HG03139 (cell line): Measurements from ENCODE around the gene PXN.
A peak's percentile ranks its signal among the peaks of the same experiment; 100 is the strongest.

Experiments used
- ATAC-seq: cut with Tn5 transposase; IDR thresholded peaks from one replicate; pipeline ENCODE4 v1.9.1; 2021; ENCODE audit not compliant: unreplicated experiment

The PXN gene

DNA sequence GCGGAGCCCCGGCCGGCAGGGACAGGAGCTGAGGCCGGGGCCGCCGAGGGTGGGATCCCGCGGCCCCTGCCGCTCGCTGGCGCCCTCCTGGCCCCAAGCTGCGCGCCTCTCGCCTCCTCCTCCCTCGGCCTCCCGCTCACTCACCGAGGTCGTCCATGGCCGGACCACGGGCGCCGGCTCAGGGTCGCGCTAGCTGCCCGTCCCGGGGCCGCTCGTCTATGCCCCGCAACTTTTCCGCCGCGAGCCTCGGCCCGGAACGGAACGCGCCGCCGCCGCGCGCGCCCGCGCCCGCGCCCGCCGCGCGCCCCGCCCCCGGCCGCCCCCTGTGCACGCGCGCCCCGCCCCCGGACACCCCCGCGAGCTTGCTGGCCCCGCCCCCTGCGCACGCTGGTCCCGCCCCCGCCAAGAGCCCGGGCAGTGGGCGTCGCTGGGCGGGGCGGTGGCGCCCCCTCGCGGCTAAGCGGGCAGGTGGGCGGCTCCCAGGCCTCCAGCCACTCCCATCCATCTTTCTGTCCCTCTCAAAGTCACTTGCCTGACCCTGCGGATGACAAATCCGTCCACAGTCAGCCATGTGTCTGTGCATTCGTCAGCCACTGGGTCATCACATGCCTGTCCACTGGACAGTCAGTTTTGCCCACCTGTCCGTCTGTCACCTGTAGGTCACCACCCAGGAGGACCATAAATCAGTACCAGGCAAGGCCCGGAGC, at the start of gene PXN:
TSS of gene PXN (minus strand) at position 258 of the 707 bp plus-strand sequence. CDS start at position 157, 101 bp downstream.
- ATAC-seq: peak; percentile 71

DNA sequence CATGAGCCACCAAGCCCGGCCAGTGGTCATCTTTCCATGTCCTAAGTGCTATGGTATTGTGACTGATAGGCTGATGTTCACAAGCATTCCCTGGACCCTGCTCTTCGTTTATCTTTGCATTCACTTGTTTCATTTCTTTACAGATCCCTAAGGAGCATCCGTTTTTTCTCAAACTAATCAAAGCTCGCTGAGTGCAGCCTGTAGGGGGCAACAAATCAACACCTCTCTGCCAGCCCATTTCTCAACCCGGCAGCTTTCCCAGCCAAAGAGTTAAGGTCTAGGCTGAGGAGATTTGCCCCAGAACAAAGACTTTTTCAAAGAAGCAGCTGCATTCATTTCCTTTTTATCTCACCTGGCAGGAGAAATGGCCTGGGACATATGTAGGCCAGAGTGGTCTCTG, 48.7 kb upstream of the PXN start:
- no peak for ATAC-seq

DNA sequence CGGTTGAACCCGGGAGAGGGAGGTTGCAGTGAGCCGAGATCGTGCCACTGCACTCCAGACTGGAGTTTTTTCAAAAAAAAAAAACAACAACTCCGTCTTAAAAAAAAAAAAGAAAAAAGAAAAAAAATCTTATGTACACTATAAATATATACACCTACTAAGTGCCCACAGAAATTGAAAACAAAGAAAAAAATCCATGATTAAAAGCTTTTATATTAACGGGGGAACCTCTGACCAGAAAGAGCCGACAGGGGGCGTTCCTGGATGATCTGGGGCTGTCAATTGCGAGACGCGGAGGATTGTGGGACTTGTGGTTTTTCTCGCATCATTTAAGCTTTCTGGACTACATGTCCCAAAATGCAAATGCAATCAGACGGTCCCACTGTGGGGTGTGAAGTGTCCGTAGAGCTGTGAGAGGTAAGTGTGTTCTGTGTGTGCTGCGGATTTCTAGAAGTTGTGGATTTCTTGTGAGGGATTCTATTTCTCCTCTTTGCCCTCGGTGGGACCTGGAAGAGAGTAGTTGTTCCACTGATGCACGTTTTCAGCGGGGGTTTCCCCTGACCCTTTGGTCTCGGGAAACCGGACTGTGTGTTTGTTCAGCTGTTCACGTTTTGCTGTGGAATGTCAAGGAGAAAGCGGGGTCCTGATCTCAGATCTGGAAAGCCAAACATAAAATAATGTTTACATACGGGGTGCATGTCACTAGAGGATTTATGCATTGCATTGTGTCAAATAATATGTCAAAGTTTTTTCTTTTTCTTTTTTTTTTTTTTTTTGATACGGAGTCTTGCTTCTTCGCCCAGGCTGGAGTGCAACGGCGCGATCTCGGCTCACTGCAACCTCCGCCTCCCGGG, 36.7 kb upstream of the PXN start, which contains the start of gene SIRT4:
TSS of gene SIRT4 (plus strand) at position 360 of the 854 bp plus-strand sequence. CDS start 1,241 bp downstream, outside the sequence.
- ATAC-seq: peak; percentile 94

DNA sequence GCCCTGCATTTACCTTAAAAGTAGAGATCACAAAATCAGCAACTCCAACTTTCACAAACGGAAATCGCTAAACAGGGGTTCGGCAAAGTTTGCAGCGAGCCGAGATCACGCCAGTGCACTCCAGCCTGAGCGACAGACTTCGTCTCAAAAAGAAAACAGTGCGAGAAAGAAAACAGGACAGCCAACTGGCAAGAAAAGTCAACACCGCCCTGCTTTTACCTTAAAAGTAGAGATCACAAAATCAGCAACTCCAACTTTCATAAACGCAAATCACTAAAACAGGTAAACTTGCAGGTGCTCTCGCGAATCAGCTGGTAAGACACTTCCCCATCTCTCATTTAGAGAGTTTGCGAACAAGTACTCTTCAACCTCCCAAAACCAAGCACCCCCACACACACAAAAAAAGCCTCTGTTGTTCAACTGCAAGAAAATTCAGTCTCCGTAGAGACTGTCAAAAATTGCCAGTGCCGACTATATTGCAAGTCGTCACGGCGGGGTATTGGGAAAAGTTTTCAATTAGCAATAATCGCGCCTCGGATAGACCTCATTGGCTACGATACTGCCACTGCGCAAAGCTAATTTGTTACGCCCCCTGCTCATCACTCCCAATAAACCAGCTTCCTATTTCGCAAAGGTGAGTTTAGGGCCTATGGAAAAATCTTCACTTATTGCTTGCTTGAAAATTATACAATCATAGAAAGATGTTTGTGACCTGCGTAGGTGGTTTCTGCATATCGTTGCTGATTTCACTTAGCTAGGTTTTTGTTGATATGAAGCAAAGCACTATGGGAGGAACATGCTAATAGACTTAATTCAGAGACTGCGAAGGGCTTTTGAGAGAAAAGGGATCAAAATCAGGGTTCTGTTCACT, 27.4 kb upstream of the PXN start, which contains the start of gene RNU4-1:
TSS of gene RNU4-1 (minus strand) at position 577 of the 871 bp plus-strand sequence.
- peak; percentile 43 for ATAC-seq

- ATAC-seq: no peak
Observed at GRCh38 chr12:120292411-120292660, 26.8 kb upstream of the PXN start.

GRCh38 chr12:120290609-120291305, 25.2 kb upstream of the PXN start:
- no peak for ATAC-seq

- no peak for ATAC-seq
Observed at GRCh38 chr12:120287491-120287890, 22.0 kb upstream of the PXN start.

DNA sequence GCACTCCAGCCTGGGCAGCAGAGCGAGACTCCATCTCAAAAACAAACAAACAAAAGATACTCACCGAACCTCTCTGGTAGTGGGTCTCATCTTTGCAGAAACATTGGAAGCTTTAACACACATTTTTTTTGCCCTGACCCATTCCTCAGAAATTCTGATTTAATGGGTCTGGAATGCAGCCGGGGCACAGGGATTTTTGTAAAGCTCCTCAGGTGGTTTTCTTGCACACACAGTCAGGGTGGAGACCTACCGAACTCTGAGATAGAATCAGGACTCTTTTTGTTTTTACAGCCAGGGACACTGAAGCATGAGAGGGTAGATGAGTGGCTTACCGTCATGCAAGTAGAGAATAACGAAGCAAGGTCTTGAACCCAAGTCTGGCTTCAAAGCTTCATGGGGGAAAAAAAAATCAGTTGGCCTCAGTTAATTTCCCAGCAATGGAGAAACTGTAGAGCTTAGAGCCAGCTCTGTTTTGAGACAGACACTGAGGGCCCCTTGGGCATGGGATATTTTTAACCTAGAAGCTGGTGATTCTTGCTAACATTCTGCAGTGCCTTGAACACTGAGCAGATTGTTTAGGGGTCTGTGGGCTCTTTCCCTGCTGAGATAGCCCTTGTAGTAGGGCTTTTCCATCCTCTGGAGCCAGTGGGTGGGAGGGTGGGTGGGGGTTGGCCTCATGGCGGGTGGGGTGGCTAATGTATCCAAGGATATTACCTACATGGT, 21.4 kb upstream of the PXN start:
- ATAC-seq: no peak

GRCh38 chr12:120284381-120284780, 18.9 kb upstream of the PXN start:
- no peak for ATAC-seq

DNA sequence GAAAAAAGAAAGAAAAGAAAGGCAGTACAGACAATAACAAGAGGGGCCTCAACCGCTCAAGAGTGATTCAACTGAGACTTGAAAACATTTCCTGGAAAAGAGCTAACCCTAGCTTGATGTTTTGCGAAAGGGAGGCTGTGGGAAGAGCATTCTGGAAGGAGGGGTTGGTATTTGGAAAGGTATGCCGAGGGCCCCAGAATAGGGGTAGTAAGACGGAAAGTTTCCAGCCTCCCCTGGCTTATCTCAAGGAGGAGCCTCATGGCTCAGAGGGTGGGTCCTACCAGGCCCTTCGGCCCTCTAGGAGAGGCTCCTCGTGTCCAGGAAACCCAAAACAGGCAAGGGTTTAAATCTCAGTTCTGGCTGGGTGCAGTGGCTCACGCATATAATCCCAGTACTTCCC, 17.8 kb upstream of the PXN start:
- ATAC-seq: no peak

- no peak for ATAC-seq
Observed at GRCh38 chr12:120278137-120279069, 12.9 kb upstream of the PXN start.

- no peak for ATAC-seq
Observed at GRCh38 chr12:120276734-120277133, 11.2 kb upstream of the PXN start.

- ATAC-seq: no peak
Observed at GRCh38 chr12:120267736-120268135, 2.2 kb upstream of the PXN start.

- no peak for ATAC-seq
Observed at GRCh38 chr12:120266180-120266870, 795 bp upstream of the PXN start.

DNA sequence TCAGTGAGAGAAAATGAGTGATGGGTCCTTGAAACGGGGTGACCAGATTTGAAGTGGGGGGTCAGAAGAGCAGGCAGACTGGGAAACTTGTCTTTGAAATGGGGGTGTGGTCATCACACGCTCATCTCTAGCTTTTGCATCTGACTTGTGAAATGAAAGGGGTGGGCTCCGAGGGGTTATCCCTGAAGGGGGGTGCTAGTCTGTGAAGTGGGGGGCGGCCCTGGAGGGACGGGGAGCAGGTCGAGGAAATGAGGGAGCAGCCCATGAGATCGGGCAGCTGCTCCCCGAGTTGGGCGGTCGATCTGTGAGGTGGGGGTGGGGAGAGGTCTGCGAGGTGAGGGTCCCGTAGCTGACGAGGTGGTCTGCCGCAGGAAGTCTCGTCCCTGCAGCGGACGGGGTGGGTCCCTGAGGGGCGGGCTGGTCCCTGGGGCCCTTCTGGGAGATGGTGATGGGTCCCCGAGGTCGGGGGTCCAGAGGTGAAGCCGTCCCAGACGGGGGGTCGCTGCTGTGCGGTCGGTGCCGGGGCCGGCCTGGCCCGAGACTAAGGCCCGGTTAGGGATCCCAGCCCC, 542 bp downstream of the PXN start:
- no peak for ATAC-seq

DNA sequence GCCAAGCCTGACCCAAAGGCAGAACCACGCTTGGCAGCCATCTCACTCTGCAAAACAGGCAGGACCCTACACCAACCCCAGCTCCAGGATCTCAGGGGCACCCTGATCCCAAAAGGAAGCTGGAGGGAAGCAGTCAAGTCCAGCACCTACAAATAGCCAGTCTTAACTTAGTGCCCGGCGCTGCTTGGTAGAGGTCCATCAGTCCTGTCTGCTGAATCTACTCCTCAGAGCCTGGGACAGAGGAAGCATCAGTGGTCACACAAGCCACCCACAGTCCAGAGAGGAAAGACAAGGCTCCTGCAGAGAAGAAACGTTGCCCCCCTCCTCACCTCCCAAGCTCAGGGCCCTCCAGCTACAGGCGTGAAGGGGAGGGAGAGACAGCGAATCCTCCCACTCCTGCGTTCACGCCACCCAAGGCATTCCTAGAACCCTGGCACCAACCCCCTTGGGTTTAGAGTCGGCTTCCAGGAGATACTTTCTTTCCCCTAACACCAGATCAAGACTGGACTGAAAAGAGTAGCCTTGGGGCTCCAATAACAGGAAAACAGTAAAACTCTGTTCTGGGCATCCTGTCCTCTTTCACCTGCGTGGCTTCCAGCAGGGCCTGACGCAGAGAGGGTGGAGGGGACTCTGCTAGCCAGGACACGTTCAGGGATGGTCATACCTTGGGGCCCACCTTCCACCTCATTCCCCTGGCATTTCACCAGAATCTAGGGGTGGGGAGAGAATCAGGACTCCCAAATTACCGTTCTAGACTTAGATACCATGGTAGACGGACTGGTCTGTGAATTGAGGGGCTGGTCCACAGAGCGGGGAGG, 1.2 kb downstream of the PXN start:
- no peak for ATAC-seq

- ATAC-seq: no peak
Observed at GRCh38 chr12:120263748-120264085, 1.8 kb downstream of the PXN start.
